ENCODE measurements around the gene CBLC. TPM values are rescaled to one million over a fixed set of nuclear protein-coding genes. Genes with fewer than 3 reads are reported as not detected.

CBLC gene
- total RNA-seq, 1 donor from 2014 or later, result 9.9 TPM

- no peak for DNase-seq (ENCODE audit: low read depth)
- Histone ChIP-seq H3K27me3 (ENCODE audit: control insufficient read depth, insufficient read depth, low read length) (no peaks in the 10 kb centered on the region), H3K36me3 (ENCODE audit: control insufficient read depth, insufficient read depth, low read length) (no peaks in the 10 kb centered on the region), H3K4me3 (ENCODE audit: low read depth, low read length) (no peak overlapping the region)
- no peak for TF ChIP-seq CTCF (IDR thresholded peaks at IDR 0.05; ENCODE audit: insufficient read depth, low read length, poor library complexity, severe bottlenecking)
These were observed 41.6 kb downstream of the CBLC start for GRCh38 chr19:44819246-44819832.

GRCh38 chr19:44820648-44821609 is 43.2 kb downstream of the CBLC start:
- no peak for DNase-seq (ENCODE audit: low read depth)
- H3K36me3 ChIP-seq (ENCODE audit: control insufficient read depth, insufficient read depth, low read length), result no peaks in the 10 kb centered on the region
- TF ChIP-seq CTCF (IDR thresholded peaks at IDR 0.05; ENCODE audit: insufficient read depth, low read length, poor library complexity, severe bottlenecking), result no peak
- H3K27me3 ChIP-seq (ENCODE audit: control insufficient read depth, insufficient read depth, low read length), result no peaks in the 10 kb centered on the region
- H3K4me3 ChIP-seq (ENCODE audit: low read depth, low read length), result no peak overlapping the region

GRCh38 chr19:44822177-44822576 is 44.5 kb downstream of the CBLC start:
- DNase-seq (ENCODE audit: low read depth), result no peak
- Histone ChIP-seq H3K4me3 (ENCODE audit: low read depth, low read length) (no peak overlapping the region), H3K36me3 (ENCODE audit: control insufficient read depth, insufficient read depth, low read length) (no peaks in the 10 kb centered on the region), H3K27me3 (ENCODE audit: control insufficient read depth, insufficient read depth, low read length) (peaks cover 2% of the 10 kb centered on the region)
- no peak for TF ChIP-seq CTCF (IDR thresholded peaks at IDR 0.05; ENCODE audit: insufficient read depth, low read length, poor library complexity, severe bottlenecking)

- no peak for TF ChIP-seq CTCF (IDR thresholded peaks at IDR 0.05; ENCODE audit: insufficient read depth, low read length, poor library complexity, severe bottlenecking)
- Histone ChIP-seq H3K27me3 (ENCODE audit: control insufficient read depth, insufficient read depth, low read length) (peaks cover 3% of the 10 kb centered on the region), H3K36me3 (ENCODE audit: control insufficient read depth, insufficient read depth, low read length) (no peaks in the 10 kb centered on the region), H3K4me3 (ENCODE audit: low read depth, low read length) (no peak overlapping the region)
- no peak for DNase-seq (ENCODE audit: low read depth)
These were observed 45.1 kb downstream of the CBLC start for GRCh38 chr19:44822670-44823372.

- no peak for DNase-seq (ENCODE audit: low read depth)
- no peaks in the 10 kb centered on the region for H3K36me3 ChIP-seq (ENCODE audit: control insufficient read depth, insufficient read depth, low read length)
- no peak for TF ChIP-seq CTCF (IDR thresholded peaks at IDR 0.05; ENCODE audit: insufficient read depth, low read length, poor library complexity, severe bottlenecking)
- peaks cover 3% of the 10 kb centered on the region for H3K27me3 ChIP-seq (ENCODE audit: control insufficient read depth, insufficient read depth, low read length)
- H3K4me3 ChIP-seq (ENCODE audit: low read depth, low read length), result no peak overlapping the region
These were observed 45.6 kb downstream of the CBLC start for GRCh38 chr19:44823373-44823698.

Measured in kidney epithelial cell (primary cell).